ENCODE data around the gene C19orf33.

Gene C19orf33

GRCh38 chr19:38283271-38283670, 20.8 kb upstream of the C19orf33 start:
- TF ChIP-seq MAX (IDR thresholded peaks at IDR 0.05; ENCODE audit: low read depth, low read length) (no peak), MYC (IDR thresholded peaks at IDR 0.05; ENCODE audit: low read depth, low read length) (no peak), POLR2A (IDR thresholded peaks at IDR 0.05; ENCODE audit: extremely low read depth, insufficient read length) (no peak), CTCF (IDR thresholded peaks at IDR 0.05; ENCODE audit: low read depth, low read length) (no peak)

GRCh38 chr19:38284422-38284821, 19.6 kb upstream of the C19orf33 start:
- TF ChIP-seq MYC (IDR thresholded peaks at IDR 0.05; ENCODE audit: low read depth, low read length), result no peak
- TF ChIP-seq POLR2A (IDR thresholded peaks at IDR 0.05; ENCODE audit: extremely low read depth, insufficient read length), result no peak
- no peak for TF ChIP-seq CTCF (IDR thresholded peaks at IDR 0.05; ENCODE audit: low read depth, low read length)
- H3K4me3 ChIP-seq (ENCODE audit: low read depth, low read length), result no peak overlapping the region
- peak; percentile 52 for DNase-seq (ENCODE audit: low read depth)

More at GRCh38 chr19:38283271-38283670, 20.8 kb upstream of the C19orf33 start:
- H3K4me3 ChIP-seq (ENCODE audit: low read depth, low read length), result no peak overlapping the region
- no peak for DNase-seq (ENCODE audit: low read depth)

GRCh38 chr19:38285567-38285966, 18.5 kb upstream of the C19orf33 start:
- H3K4me3 ChIP-seq (ENCODE audit: low read depth, low read length), result no peak overlapping the region
- TF ChIP-seq MYC (IDR thresholded peaks at IDR 0.05; ENCODE audit: low read depth, low read length) (no peak), MAX (IDR thresholded peaks at IDR 0.05; ENCODE audit: low read depth, low read length) (no peak), CTCF (IDR thresholded peaks at IDR 0.05; ENCODE audit: low read depth, low read length) (no peak), POLR2A (IDR thresholded peaks at IDR 0.05; ENCODE audit: extremely low read depth, insufficient read length) (no peak)
- DNase-seq (ENCODE audit: low read depth), result no peak

GRCh38 chr19:38287604-38288003, 16.4 kb upstream of the C19orf33 start:
- TF ChIP-seq MYC (IDR thresholded peaks at IDR 0.05; ENCODE audit: low read depth, low read length), result no peak
- no peak for TF ChIP-seq POLR2A (IDR thresholded peaks at IDR 0.05; ENCODE audit: extremely low read depth, insufficient read length)
- no peak for TF ChIP-seq MAX (IDR thresholded peaks at IDR 0.05; ENCODE audit: low read depth, low read length)
- no peak for TF ChIP-seq CTCF (IDR thresholded peaks at IDR 0.05; ENCODE audit: low read depth, low read length)
- DNase-seq (ENCODE audit: low read depth), result peak; percentile 63
- no peak overlapping the region for H3K4me3 ChIP-seq (ENCODE audit: low read depth, low read length)

- no peak overlapping the region for H3K4me3 ChIP-seq (ENCODE audit: low read depth, low read length)
- TF ChIP-seq MYC (IDR thresholded peaks at IDR 0.05; ENCODE audit: low read depth, low read length), result no peak
- TF ChIP-seq POLR2A (IDR thresholded peaks at IDR 0.05; ENCODE audit: extremely low read depth, insufficient read length), result no peak
- TF ChIP-seq MAX (IDR thresholded peaks at IDR 0.05; ENCODE audit: low read depth, low read length), result no peak
- TF ChIP-seq CTCF (IDR thresholded peaks at IDR 0.05; ENCODE audit: low read depth, low read length), result no peak
- DNase-seq (ENCODE audit: low read depth), result no peak
These were observed 15.8 kb upstream of the C19orf33 start for GRCh38 chr19:38288123-38288855.

Measured in NB4 (cell line).